Heart left ventricle (tissue), 16 donors: ENCODE data around the gene DYSF. TPM values are rescaled to one million over a fixed set of nuclear protein-coding genes. Genes with fewer than 3 reads are reported as not detected.

Experiments used
- ATAC-seq, 4 donors: fragments of 200-7000 bp; cut with Tn5 transposase; one replicate each; pipeline ENCODE4 v1.9.1; 2020 to 2022; ENCODE audit warnings: moderate library complexity in 4 of 4, mild to moderate bottlenecking in 3 of 4, moderate number of reproducible peaks in 1 of 4
- DNase-seq, 5 donors: peaks; one replicate each; pipeline ENCODE4 v3.0.0-alpha.2; 2020
- H3K27ac ChIP-seq, 12 donors: fragments of 200-600 bp; sonication (generic) in 4 of 12; one replicate each; pipeline versions ENCODE4 v1.5.0 to v1.8.0; 2016 to 2022; ENCODE audit warnings: mild to moderate bottlenecking in 2 of 12
- H3K27me3 ChIP-seq, 9 donors: fragments of 200-600 bp; sonication (generic) in 2 of 9; one replicate each; pipeline versions ENCODE4 v1.5.1 to v1.8.0; 2016 to 2022; ENCODE audit warnings: mild to moderate bottlenecking in 3 of 9
- H3K36me3 ChIP-seq, 9 donors: fragments of 200-600 bp; sonication (generic) in 2 of 9; one replicate each; pipeline versions ENCODE4 v1.5.0 to v1.8.0; 2018 to 2022; ENCODE audit warnings: mild to moderate bottlenecking in 2 of 9
- H3K4me1 ChIP-seq, 12 donors: fragments of 200-600 bp; sonication (generic) in 4 of 12; one replicate each; pipeline versions ENCODE4 v1.5.0 to v1.8.0; 2016 to 2022; ENCODE audit warnings: mild to moderate bottlenecking in 3 of 12
- H3K4me3 ChIP-seq, 12 donors: fragments of 200-600 bp; sonication (generic) in 4 of 12; one replicate each; pipeline versions ENCODE4 v1.5.0 to v1.8.0; 2017 to 2022; ENCODE audit warnings: mild to moderate bottlenecking in 9 of 12, moderate library complexity in 4 of 12
- H3K9me3 ChIP-seq, 12 donors: fragments of 200-600 bp; sonication (generic) in 4 of 12; one replicate each; pipeline versions ENCODE4 v1.5.0 to v1.8.0; 2016 to 2022; ENCODE audit warnings: mild to moderate bottlenecking in 1 of 12
- CTCF ChIP-seq, 12 donors: fragments of 200-600 bp; sonication (generic) in 4 of 12; IDR thresholded peaks; one replicate each; pipeline versions ENCODE4 v1.5.0 to v1.8.0; 2018 to 2022; ENCODE audit warnings: antibody characterized with exemption in 12 of 12, mild to moderate bottlenecking in 5 of 12
- POLR2A ChIP-seq, 2 donors: fragments of 450-650 bp; IDR thresholded peaks; one replicate each; pipeline ENCODE4 v1.6.1; 2017; ENCODE audit warnings: antibody characterized with exemption in 2 of 2, mild to moderate bottlenecking in 2 of 2, moderate library complexity in 2 of 2
- WGBS, 4 donors: extraction: QIAGEN DNeasy Blood & Tissue Kit in 2 of 4; methylation state at CpG; one replicate each; pipeline versions ENCODE4 v1.1.5 to v1.1.7; 2013 to 2018; 5-methylcytosine and 5-hydroxymethylcytosine counted together
- intact Hi-C, 10 donors: fragments of 100-400 bp; cut with DNase I; formaldehyde crosslinking; loops; one replicate each; pipeline versions ENCODE4 v1.11.1 to v1.14.2; 2022
- polyA plus RNA-seq, 2 donors: library from polyadenylated mRNA; stranded (reverse); fragments of 200-250 nt; gene quantifications; one replicate each; pipeline ENCODE4 v1.2.3, GENCODE V29; 2013
- total RNA-seq, 9 donors: library from RNA; depleted of rRNA in 2 of 9; stranded (reverse); fragments of >200 nt in 2 of 9; fragmentation: NEBNext Ultra II Directional in 3 of 9; extraction: Animal tissue kit (Norgen Biotek cat#: 25700) in 3 of 9; gene quantifications; one replicate each; pipeline versions ENCODE4 v1.1.0 to v1.2.4, GENCODE V29; 2016 to 2023
- donor health status: ischemic (EF 13 %, LVEDD 7.1; RV severe dilation, severe dysfunction).
- donor health status: healthy with polysubstance abuse.
- donor health status: DM: no; HTN: yes; CAD: no.
- donor health status: DM: no; HTN: no; CAD: no.
- donor health status: ischemic (EF 25% LVEDD 6.9; RV normal size, moderate dysfunction).
- donor health status: ischemic (EF 25% LVEDD 5.7; RV mildly dilated, moderate dysfunction).
- donor health status: healthy.
- donor health status: DM: yes; HTN: yes; CAD: no.
- donor health status: ischemic (EF 35%, LVEDD 5.7; RV mildly dilated, moderate dysfunction).
- donor health status: nonischemic (EF 11% LVEDD 7.7; RV severe dilation, severe dysfunction).
- donor health status: DM: yes; HTN: yes; CAD: no.
- donor health status: PGD.
- donor health status: ischemic (EF 29% LVEDD 5.4; RV normal size, mild dysfunction).
- donor health status: nonischemic (EF 23%, LVEDD 6.1; RV moderate dilation, normal function).

The DYSF gene
- total and polyA plus RNA-seq, 11 donors = 25.5 to 99.9 (median 78.6) TPM

- DNase-seq (peak in 1 of 5 donors; percentile 7), ATAC-seq (peak in 1 of 4 donors; percentile 15)
- H3K27ac ChIP-seq = no peak overlapping the region
- H3K27me3 ChIP-seq = no peaks in the 10 kb centered on the region
- peaks cover 0 to 28% (median 13%) of the 10 kb centered on the region in 9 donors for H3K36me3 ChIP-seq
- H3K4me1 ChIP-seq = peaks cover 8 to 44% (median 19%) of the 10 kb centered on the region in 12 donors
- TF ChIP-seq POLR2A (IDR thresholded peaks at IDR 0.05) (no peak), CTCF (IDR thresholded peaks at IDR 0.05) (peak in 10 of 12 donors; percentile 18 to 61 (median 40))
- intact Hi-C loops = loop anchor here (2.0 to 10.0 kb wide), 10 partner anchors 37 to 542 kb away; partner anchors contain the start of gene CYP26B1 (in 4 of the 10)
- H3K4me3 ChIP-seq = no peak overlapping the region
- no peaks in the 10 kb centered on the region for H3K9me3 ChIP-seq
- WGBS, 4 donors = 35 to 88% (median 72%) methylated on average over 1 of the region's 1 CpG
Observed at GRCh38 chr2:71609958-71610357, 156.6 kb downstream of the DYSF start.

GRCh38 chr2:71610671-71611070 is 157.3 kb downstream of the DYSF start:
- ATAC-seq (no peak), DNase-seq (peak in 3 of 5 donors; percentile 3 to 14 (median 10))
- Histone ChIP-seq H3K9me3 (no peaks in the 10 kb centered on the region), H3K36me3 (peaks cover 0 to 28% (median 13%) of the 10 kb centered on the region in 9 donors), H3K4me3 (no peak overlapping the region), H3K27me3 (no peaks in the 10 kb centered on the region), H3K27ac (no peak overlapping the region), H3K4me1 (peaks cover 15 to 44% (median 26%) of the 10 kb centered on the region in 12 donors)
- TF ChIP-seq POLR2A (IDR thresholded peaks at IDR 0.05) (no peak), CTCF (IDR thresholded peaks at IDR 0.05) (no peak)
- intact Hi-C loops = loop anchor here in 9 of 10 donors (5.0 to 10.0 kb wide), 7 partner anchors 37 to 542 kb away; partner anchors contain the start of gene CYP26B1 (in 4 of the 9)
- 86 to 99% (median 94%) methylated on average over 7 of the region's 7 CpGs for WGBS, 4 donors

- H3K9me3 ChIP-seq = no peaks in the 10 kb centered on the region
- DNase-seq (peak in 2 of 5 donors; percentile 4 to 36), ATAC-seq (no peak)
- H3K4me3 ChIP-seq = no peak overlapping the region
- intact Hi-C loops = loop anchor here in 9 of 10 donors (5.0 to 10.0 kb wide), 7 partner anchors 36 to 541 kb away; partner anchors contain the start of gene CYP26B1 (in 4 of the 9)
- H3K27me3 ChIP-seq = no peaks in the 10 kb centered on the region
- H3K4me1 ChIP-seq = peaks cover 18 to 45% (median 30%) of the 10 kb centered on the region in 12 donors
- H3K27ac ChIP-seq = no peak overlapping the region
- TF ChIP-seq CTCF (IDR thresholded peaks at IDR 0.05) (no peak), POLR2A (IDR thresholded peaks at IDR 0.05) (no peak)
- 83 to 93% (median 91%) methylated on average over 12 of the region's 12 CpGs for WGBS, 4 donors
- peaks cover 0 to 28% (median 13%) of the 10 kb centered on the region in 9 donors for H3K36me3 ChIP-seq
Observed at GRCh38 chr2:71611247-71611646, 157.9 kb downstream of the DYSF start.

- H3K4me3 ChIP-seq = no peak overlapping the region
- WGBS, 4 donors = 96 to 98% (median 98%) methylated on average over 14 to 15 of the region's 15 CpGs
- TF ChIP-seq CTCF (IDR thresholded peaks at IDR 0.05) (no peak), POLR2A (IDR thresholded peaks at IDR 0.05) (no peak)
- no peak for ATAC-seq
- intact Hi-C loops = loop anchor here in 9 of 10 donors (5.0 to 10.0 kb wide), 7 partner anchors 35 to 540 kb away; partner anchors contain the start of gene CYP26B1 (in 4 of the 9)
- peak in 3 of 5 donors; percentile 2 to 34 (median 10) for DNase-seq
- H3K27ac ChIP-seq = no peak overlapping the region
- H3K4me1 ChIP-seq = peaks cover 18 to 49% (median 33%) of the 10 kb centered on the region in 12 donors
- H3K27me3 ChIP-seq = no peaks in the 10 kb centered on the region
- H3K9me3 ChIP-seq = no peaks in the 10 kb centered on the region
- peaks cover 0 to 28% (median 13%) of the 10 kb centered on the region in 9 donors for H3K36me3 ChIP-seq
Observed at GRCh38 chr2:71611781-71612527, 158.6 kb downstream of the DYSF start.
